Loucy (cell line): Measurements from ENCODE around the gene FIGN.

ENCODE experiments used
- H2AFZ ChIP-seq: fragments of 200-600 bp; sonication (generic); 2 replicates; pipeline ENCODE4 v1.6.0; 2016; ENCODE audit warnings: antibody characterized with exemption, mild to moderate bottlenecking, low read length, moderate library complexity
- H3F3A ChIP-seq: fragments of 200-600 bp; 2 replicates; pipeline ENCODE4 v1.6.0; 2016; ENCODE audit warnings: antibody characterized with exemption, low read depth, mild to moderate bottlenecking
- H3K27me3 ChIP-seq: fragments of 200-600 bp; sonication (generic); 2 replicates; pipeline ENCODE4 v1.6.1; 2014; ENCODE audit warnings: low read length, mild to moderate bottlenecking; ENCODE audit not compliant: insufficient read depth, poor library complexity, severe bottlenecking
- H3K36me3 ChIP-seq: fragments of 200-600 bp; sonication (generic); 2 replicates; pipeline ENCODE4 v1.6.1; 2016; ENCODE audit warnings: low read length; ENCODE audit not compliant: insufficient read depth
- H3K4me1 ChIP-seq: fragments of 200-600 bp; sonication (generic); 2 replicates; pipeline ENCODE4 v1.5.1; 2014; ENCODE audit warnings: low read length, mild to moderate bottlenecking; ENCODE audit not compliant: insufficient read depth, poor library complexity, severe bottlenecking
- H3K4me2 ChIP-seq: fragments of 200-600 bp; sonication (generic); 2 replicates; pipeline ENCODE4 v1.6.0; 2014; ENCODE audit warnings: antibody characterized with exemption, low read length, low read depth, mild to moderate bottlenecking; ENCODE audit not compliant: poor library complexity, severe bottlenecking
- H3K4me3 ChIP-seq: fragments of 200-600 bp; sonication (generic); 2 replicates; pipeline ENCODE4 v1.5.1; 2014; ENCODE audit warnings: low read length, mild to moderate bottlenecking, mixed read lengths; ENCODE audit not compliant: poor library complexity, severe bottlenecking
- H3K79me2 ChIP-seq: fragments of 200-600 bp; sonication (generic); 2 replicates; pipeline ENCODE4 v1.6.1; 2014; ENCODE audit warnings: low read length; ENCODE audit not compliant: insufficient read depth
- H3K9ac ChIP-seq: fragments of 200-600 bp; sonication (generic); 2 replicates; pipeline ENCODE4 v1.6.0; 2014; ENCODE audit warnings: mild to moderate bottlenecking, low read depth, low read length, moderate library complexity; ENCODE audit not compliant: poor library complexity, severe bottlenecking
- H3K9me2 ChIP-seq: fragments of 200-600 bp; sonication (generic); replicated peaks from 2 replicates; pipeline ENCODE4 v1.6.1; 2016; ENCODE audit warnings: low read depth, low read length, mixed read lengths
- H3K9me3 ChIP-seq: fragments of 200-600 bp; sonication (generic); 2 replicates; pipeline ENCODE4 v1.6.1; 2014; ENCODE audit warnings: mild to moderate bottlenecking, antibody characterized with exemption, low read length, low read depth; ENCODE audit not compliant: insufficient read depth
- H4K20me1 ChIP-seq: fragments of 200-600 bp; sonication (generic); 2 replicates; pipeline ENCODE4 v1.6.0; 2014; ENCODE audit warnings: antibody characterized with exemption, low read length, mild to moderate bottlenecking; ENCODE audit not compliant: insufficient read depth, poor library complexity, severe bottlenecking
- EZH2phosphoT487 ChIP-seq: fragments of 200-600 bp; IDR thresholded peaks from 2 replicates; pipeline ENCODE4 v1.6.1; 2018; ENCODE audit warnings: antibody characterized with exemption, mild to moderate bottlenecking, moderate library complexity, borderline replicate concordance
- TF ChIP-seq, protein P1 (sequence below): fragments of 200-600 bp; sonication (generic); conservative IDR thresholded peaks from 2 replicates; pipeline ENCODE4 v1.5.1; 2014; ENCODE audit warnings: mild to moderate bottlenecking, antibody characterized with exemption, low read length

FIGN gene

DNA sequence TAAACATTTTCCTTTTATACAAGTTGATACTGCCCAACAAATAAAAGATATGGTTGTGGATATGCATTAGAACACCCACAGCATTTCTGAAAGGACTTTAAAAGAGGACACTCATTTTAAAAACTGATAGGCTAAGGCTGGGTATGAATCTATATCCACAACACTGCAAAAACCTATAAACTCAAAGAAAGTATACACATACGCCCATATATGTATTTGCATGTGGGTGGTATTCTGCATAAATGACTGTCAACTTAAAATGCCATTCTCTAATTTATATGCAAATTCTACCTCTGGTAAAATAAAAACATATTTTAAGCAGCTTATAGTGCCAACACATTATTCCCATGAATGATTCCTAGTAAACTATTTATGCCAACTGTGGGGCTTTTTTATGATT, 20.1 kb downstream of the FIGN start:
- no peaks in the 10 kb centered on the region for H3K27me3 ChIP-seq
- H3K79me2 ChIP-seq: no peaks in the 10 kb centered on the region
- TF ChIP-seq, protein P1, sequence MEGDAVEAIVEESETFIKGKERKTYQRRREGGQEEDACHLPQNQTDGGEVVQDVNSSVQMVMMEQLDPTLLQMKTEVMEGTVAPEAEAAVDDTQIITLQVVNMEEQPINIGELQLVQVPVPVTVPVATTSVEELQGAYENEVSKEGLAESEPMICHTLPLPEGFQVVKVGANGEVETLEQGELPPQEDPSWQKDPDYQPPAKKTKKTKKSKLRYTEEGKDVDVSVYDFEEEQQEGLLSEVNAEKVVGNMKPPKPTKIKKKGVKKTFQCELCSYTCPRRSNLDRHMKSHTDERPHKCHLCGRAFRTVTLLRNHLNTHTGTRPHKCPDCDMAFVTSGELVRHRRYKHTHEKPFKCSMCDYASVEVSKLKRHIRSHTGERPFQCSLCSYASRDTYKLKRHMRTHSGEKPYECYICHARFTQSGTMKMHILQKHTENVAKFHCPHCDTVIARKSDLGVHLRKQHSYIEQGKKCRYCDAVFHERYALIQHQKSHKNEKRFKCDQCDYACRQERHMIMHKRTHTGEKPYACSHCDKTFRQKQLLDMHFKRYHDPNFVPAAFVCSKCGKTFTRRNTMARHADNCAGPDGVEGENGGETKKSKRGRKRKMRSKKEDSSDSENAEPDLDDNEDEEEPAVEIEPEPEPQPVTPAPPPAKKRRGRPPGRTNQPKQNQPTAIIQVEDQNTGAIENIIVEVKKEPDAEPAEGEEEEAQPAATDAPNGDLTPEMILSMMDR: no peak
- no peak for TF ChIP-seq EZH2phosphoT487
- no peaks in the 10 kb centered on the region for H4K20me1 ChIP-seq
- H3K9me2 ChIP-seq: no peaks in the 10 kb centered on the region
- H3K4me1 ChIP-seq: no peaks in the 10 kb centered on the region
- H3K4me3 ChIP-seq: no peak overlapping the region
- no peaks in the 10 kb centered on the region for H3F3A ChIP-seq
- H3K9me3 ChIP-seq: no peaks in the 10 kb centered on the region
- H3K36me3 ChIP-seq: no peaks in the 10 kb centered on the region
- H2AFZ ChIP-seq: no peak overlapping the region
- H3K9ac ChIP-seq: no peak overlapping the region
- no peak overlapping the region for H3K4me2 ChIP-seq

DNA sequence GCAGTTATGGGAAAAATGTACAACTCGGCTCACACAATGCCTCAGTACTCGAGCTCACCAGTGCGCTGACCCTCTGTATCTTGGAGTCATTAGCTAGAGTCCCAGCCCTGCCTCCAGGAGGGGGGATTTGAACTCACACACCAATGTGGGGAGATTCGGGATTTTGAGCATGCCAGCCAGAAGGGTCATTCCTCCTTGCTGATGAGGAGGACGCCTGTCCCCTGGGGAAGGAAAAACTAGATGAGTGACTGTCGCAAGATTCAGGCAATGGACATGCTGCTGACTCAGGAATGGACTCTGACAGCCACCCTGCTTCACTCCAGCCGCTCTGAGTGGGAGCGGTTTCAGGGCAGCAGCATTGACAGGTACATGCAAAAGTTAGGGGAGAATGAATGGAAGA, 20.6 kb downstream of the FIGN start:
- H3K4me2 ChIP-seq: no peak overlapping the region

DNA sequence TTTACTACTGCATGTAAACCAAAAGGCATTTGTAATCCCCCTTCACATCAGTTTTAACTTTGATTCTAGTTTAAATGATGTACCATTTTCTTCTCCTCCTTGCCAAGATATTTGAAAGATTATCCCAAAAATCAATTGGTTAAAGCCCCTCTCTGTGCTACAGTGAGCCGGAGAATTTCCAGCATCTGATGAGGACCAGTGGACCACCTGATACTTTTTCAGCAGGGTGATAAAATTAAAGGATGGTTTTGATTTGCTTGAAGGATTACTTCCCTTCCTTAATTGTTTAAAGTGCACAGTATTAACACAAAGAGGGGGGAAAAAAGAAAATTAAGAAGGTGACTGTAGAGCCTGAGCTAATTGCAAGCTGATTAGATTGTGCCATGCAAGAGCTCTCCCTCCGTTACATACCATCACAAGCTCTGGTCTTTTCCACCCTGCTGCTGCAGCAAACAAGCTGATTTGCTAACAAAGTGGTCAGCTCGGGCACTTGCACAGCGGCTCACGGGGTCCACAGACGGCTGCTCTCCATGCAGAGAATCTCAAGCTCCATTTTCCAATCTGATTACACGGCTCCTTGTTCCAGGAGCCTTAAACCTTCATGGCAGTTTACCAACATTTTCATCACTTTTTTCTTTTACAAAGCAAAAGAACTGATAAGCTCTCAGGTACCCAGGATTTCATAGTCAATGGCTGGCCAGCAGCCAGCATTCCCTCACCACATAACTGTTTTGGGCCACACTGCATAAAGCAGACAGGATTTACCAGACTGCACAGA, 22.1 kb downstream of the FIGN start:
- Histone ChIP-seq H3F3A (no peaks in the 10 kb centered on the region), H3K36me3 (no peaks in the 10 kb centered on the region), H3K4me1 (no peaks in the 10 kb centered on the region), H3K9ac (no peak overlapping the region), H3K4me3 (no peak overlapping the region), H3K9me2 (no peaks in the 10 kb centered on the region), H4K20me1 (no peaks in the 10 kb centered on the region), H3K79me2 (no peaks in the 10 kb centered on the region), H2AFZ (no peak overlapping the region), H3K9me3 (no peaks in the 10 kb centered on the region), H3K4me2 (no peak overlapping the region), H3K27me3 (no peaks in the 10 kb centered on the region)
- TF ChIP-seq, protein P1: no peak
- TF ChIP-seq EZH2phosphoT487: no peak

More for the DNA sequence above, 20.6 kb downstream of the FIGN start:
- Histone ChIP-seq H4K20me1 (no peaks in the 10 kb centered on the region), H3K9ac (no peak overlapping the region), H3F3A (no peaks in the 10 kb centered on the region), H3K4me1 (no peaks in the 10 kb centered on the region), H3K36me3 (no peaks in the 10 kb centered on the region), H2AFZ (no peak overlapping the region), H3K9me3 (no peaks in the 10 kb centered on the region), H3K27me3 (no peaks in the 10 kb centered on the region), H3K9me2 (no peaks in the 10 kb centered on the region), H3K79me2 (no peaks in the 10 kb centered on the region), H3K4me3 (no peak overlapping the region)
- TF ChIP-seq EZH2phosphoT487: no peak
- TF ChIP-seq, protein P1: no peak
